Measurements from ENCODE around the gene CTDP1.

The CTDP1 gene

GRCh38 chr18:79769698-79770500, 90.3 kb downstream of the CTDP1 start:
- no peak for DNase-seq

GRCh38 chr18:79770501-79770815, 90.9 kb downstream of the CTDP1 start:
- DNase-seq: no peak

- no peak for DNase-seq
These were observed 91.2 kb downstream of the CTDP1 start for GRCh38 chr18:79770826-79771225.

- DNase-seq: no peak
These were observed 92.0 kb downstream of the CTDP1 start for GRCh38 chr18:79771446-79772107.

GRCh38 chr18:79772108-79772864, 92.7 kb downstream of the CTDP1 start:
- DNase-seq: no peak

- no peak for DNase-seq
These were observed 93.5 kb downstream of the CTDP1 start for GRCh38 chr18:79772865-79773696.

- DNase-seq: no peak
These were observed 94.5 kb downstream of the CTDP1 start for GRCh38 chr18:79774111-79774510.

GRCh38 chr18:79775441-79776221, 96.0 kb downstream of the CTDP1 start:
- DNase-seq: no peak

GRCh38 chr18:79776674-79777073, 97.1 kb downstream of the CTDP1 start:
- no peak for DNase-seq

GRCh38 chr18:79778291-79778791, 98.7 kb downstream of the CTDP1 start:
- no peak for DNase-seq

- DNase-seq: no peak
These were observed 99.6 kb downstream of the CTDP1 start for GRCh38 chr18:79779021-79779699.

- DNase-seq: no peak
These were observed 100.1 kb downstream of the CTDP1 start for GRCh38 chr18:79779700-79780190.

GRCh38 chr18:79780547-79780946, 100.9 kb downstream of the CTDP1 start:
- DNase-seq: no peak

GRCh38 chr18:79781331-79781941, 101.8 kb downstream of the CTDP1 start:
- DNase-seq: no peak

- no peak for DNase-seq
These were observed 103.1 kb downstream of the CTDP1 start for GRCh38 chr18:79782566-79783308.

GRCh38 chr18:79784071-79784913, 104.7 kb downstream of the CTDP1 start:
- no peak for DNase-seq

- DNase-seq: no peak
These were observed 105.6 kb downstream of the CTDP1 start for GRCh38 chr18:79784965-79785770.

- no peak for DNase-seq
These were observed 106.2 kb downstream of the CTDP1 start for GRCh38 chr18:79785831-79786230.
